HuH-7 (cell line): ENCODE results near the gene TFG.
"Not testable (repeated sequence)": the region's sequence is repeated elsewhere in the genome, so short reads cannot be mapped to it uniquely, and the experiment has no call there.

Source experiments
- DNase-seq: peaks from one replicate; pipeline ENCODE4 v3.0.0; 2011; ENCODE audit warnings: low spot score

Gene TFG

GRCh38 chr3:100708989-100709841 is at the start of gene TFG:
Gene TFG (plus strand): TSS chr3:100709494. CDS start chr3:100713686, 4,192 bp downstream.
- peak; percentile 99 for DNase-seq

DNA sequence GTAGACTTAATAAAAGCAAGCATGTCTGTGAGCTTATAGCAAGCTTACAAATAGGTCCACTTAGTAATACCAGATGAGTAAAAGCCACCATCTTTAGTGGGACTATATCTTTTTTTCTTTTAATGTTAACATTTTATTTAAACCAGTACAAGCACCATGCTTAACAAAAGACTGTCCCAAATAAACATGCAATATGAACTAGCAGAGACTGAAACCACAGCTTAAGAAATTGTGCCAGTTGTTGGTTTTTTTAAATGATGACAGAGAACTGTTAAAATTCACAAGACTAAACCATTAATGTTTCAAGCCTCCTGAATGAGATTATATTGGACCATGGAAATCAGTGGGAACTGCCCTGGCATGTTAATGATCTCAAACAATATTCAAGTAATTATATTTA is 48.0 kb upstream of the TFG start:
- not testable (repeated sequence) for DNase-seq

DNA sequence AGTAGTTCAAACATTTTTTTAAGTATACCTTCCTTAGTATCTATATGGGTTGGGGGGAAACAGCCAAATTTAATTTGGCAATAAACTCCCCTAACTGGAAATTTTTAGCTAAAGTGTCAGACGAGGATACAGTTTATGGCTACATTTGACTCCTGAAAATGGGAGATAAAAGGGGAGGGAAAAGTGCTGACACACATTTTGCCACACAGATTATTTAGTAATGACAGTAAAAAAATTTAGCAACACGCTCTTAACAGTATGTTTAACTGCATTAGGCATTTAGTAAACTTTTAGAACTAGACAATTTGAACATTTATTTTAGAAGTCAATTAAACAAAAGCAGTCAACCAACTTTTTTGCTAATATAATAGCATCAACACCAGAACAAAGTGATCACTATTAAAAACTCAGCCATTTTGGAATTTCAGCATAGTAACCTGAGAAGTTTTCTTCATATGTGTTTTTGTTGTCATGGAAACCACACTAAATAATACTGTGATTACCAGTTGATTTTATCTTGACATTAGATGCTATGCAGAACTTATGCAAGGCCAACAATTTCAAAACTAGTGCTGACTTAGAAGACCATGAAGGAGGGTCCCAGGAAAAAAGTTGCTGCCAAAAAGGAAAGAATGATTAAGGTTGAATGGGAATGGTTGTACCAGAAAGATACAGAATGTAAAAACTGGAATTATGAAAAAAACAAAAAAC is 47.0 kb upstream of the TFG start:
- DNase-seq, result no peak

GRCh38 chr3:100665230-100665629 is 44.1 kb upstream of the TFG start:
- DNase-seq, result no peak

DNA sequence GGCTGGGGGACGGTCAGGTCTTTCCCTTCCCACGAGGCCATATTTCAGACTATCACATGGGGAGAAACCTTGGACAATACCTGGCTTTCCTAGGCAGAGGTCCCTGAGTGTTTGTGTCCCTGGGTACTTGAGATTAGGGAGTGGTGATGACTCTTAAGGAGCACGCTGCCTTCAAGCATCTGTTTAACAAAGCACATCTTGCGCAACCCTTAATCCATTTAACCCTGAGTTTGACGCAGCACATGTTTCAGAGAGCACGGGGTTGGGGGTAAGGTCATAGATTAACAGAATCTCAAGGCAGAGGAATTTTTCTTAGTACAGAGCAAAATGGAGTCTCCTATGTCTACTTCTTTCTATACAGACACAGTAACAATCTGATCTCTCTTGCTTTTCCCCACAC is 42.6 kb upstream of the TFG start:
- DNase-seq, result not testable (repeated sequence)

DNA sequence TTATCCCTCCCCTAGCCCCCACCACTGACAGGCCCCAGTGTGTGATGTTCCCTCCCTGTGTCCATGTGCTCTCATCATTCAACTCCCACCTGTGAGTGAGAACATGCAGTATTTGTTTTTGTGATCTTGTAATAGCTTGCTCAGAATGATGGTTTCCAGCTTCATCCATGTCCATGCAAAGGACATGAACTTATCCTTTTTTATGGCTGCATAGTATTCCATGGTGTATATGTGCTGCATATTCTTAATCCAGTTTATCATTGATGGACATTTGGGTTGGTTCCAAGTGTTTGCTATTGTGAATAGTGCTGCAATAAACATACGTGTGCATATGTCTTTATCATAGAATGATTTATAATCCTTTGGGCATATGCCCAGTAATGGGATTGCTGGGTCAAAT is 42.0 kb upstream of the TFG start:
- DNase-seq, result not testable (repeated sequence)

- DNase-seq, result not testable (repeated sequence)
Measured at GRCh38 chr3:100670995-100671394, 38.3 kb upstream of the TFG start.

- no peak for DNase-seq
Measured at GRCh38 chr3:100681496-100681895, 27.8 kb upstream of the TFG start.

GRCh38 chr3:100682056-100682853 is 27.0 kb upstream of the TFG start:
- no peak for DNase-seq

- no peak for DNase-seq
Measured at GRCh38 chr3:100682854-100683760, 26.2 kb upstream of the TFG start.

DNA sequence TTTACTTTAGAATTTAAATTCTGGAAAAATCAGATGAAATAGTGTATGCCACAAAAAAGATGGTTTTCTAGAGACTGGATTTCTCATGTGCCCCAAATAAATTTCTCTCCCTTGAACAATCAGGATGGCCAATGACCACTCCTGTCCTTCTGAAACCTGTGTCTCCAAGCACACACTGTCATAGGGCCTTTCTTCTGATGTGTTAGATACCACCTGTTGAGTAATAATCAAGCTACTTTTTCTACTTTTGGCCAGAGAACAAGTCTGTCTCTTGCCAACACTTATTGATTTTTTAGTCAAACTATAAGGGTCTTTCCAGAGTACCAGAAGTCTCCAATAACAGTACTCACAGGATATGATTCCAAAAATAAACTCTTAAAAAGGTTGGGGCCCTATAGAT is 16.1 kb upstream of the TFG start:
- no peak for DNase-seq

DNA sequence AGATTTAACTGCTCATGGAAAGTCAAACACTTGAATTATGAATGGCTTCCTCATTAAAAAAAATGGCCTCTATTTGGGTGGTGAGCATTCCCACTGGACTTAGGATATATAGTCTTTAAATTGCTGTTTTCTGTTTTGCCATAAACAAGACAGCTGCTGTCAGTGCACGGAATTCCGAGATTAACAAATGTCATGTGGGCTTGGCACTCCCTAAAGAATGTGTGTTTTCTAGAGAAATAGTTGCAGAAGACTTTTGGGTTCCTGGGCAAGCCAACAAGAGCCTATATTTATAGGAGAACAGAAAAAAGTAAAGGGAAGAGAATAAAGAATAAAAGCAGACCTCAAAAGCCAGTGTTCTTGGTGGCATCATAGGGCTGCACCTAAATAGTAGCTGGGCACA is 13.6 kb upstream of the TFG start:
- no peak for DNase-seq

DNA sequence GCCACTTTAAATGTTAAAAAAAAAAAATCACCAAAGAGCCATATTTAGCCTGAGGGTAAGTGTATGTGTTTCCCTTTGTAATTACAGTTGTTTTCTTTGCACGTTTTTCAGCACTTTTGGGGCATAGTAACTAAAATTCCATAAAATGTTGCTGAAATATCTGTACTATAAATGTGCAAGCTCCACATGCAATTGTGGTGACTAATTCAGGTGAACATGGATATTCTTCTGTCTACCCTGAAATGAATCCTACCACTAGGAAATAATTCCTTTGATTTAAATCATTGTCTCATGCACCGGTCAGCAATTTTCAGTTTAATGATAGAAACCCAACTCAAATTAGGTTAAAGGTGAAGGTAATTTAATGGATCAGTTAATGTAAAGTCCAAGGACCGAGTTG is 13.1 kb upstream of the TFG start:
- DNase-seq, result no peak

GRCh38 chr3:100697172-100697571 is 12.1 kb upstream of the TFG start:
- no peak for DNase-seq

GRCh38 chr3:100697723-100698285 is 11.5 kb upstream of the TFG start:
- no peak for DNase-seq

DNA sequence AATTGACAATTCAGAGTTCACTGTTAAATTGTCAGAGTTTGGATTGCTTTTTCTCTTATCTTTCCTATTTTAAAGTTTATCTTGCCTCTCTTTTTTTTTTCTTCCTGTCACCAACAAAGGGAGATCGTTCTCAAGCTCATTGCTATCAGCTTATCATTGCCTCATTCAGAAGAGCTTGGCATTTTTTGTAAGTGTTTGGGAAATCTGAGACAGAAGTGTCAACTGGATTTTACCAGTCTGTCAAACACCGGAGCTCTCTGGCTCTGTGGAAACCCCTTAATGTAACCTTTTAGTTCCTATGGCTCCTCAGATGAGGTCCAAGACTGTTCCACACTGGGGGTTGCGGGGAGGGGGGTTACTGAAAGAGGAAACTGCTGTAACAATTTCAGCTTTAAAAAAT is 10.6 kb upstream of the TFG start:
- no peak for DNase-seq

DNA sequence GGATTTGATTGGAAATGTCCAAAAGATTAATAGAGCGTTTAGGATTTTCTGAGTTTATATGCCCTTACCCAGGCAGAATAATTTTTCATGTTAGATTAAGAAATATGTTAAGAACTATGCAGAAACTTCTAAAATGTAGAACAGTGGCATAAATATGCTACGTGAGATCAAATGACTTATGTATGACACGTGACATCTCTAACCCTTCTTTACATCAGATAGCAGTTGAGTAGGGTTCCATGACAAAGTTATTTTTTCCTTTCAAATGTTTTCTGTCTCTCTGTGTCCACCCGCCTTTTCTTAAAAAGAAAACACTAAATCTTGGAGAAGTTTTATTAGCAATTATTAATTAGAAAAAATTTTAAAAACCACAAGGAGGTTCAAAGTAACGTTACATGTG is 8.6 kb upstream of the TFG start:
- DNase-seq, result no peak

GRCh38 chr3:100702082-100702979 is 7.0 kb upstream of the TFG start:
- no peak for DNase-seq

GRCh38 chr3:100702980-100703345 is 6.3 kb upstream of the TFG start:
- no peak for DNase-seq

DNA sequence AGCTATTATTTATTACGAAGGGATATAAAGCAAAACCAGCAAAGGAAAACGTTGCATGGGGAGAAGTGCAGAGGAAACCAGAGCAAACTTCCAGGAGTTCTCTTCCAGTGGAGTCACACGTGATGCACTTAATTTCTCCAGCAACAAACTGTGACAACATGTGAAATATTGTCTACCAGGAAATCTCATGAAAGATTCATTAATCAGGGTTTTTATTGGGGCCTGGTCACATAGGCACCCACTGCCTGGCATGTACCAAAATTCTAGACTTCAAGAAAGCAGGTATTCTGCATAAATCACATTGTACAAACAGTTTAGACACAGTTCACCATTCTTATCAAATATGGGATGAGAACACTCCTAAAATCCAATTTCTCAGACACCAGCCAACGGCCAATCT is 5.4 kb upstream of the TFG start:
- no peak for DNase-seq
